HCT116 (cell line): ENCODE results near the gene ZBTB16. TPM values are rescaled to one million over a fixed set of nuclear protein-coding genes. Genes with fewer than 3 reads are reported as not detected.

Experiments
- ATAC-seq: fragments of 200-7000 bp; cut with Tn5 transposase; 2 replicates; pipeline ENCODE4 v1.9.1; 2020; ENCODE audit warnings: mild to moderate bottlenecking, moderate library complexity
- BruUV-seq: library from RNA; stranded (reverse); fragments of 400-500 nt; replicated peaks from 2 replicates; lab custom pipeline; 2021; lab: Mats Ljungman, UMichigan
- CTCF ChIA-PET: fragments of 300-600 bp; sonication (Branson Sonifier 250); formaldehyde crosslinking; loops from one replicate; lab custom pipeline; 2021; ENCODE audit warnings: antibody characterized with exemption; lab: Charles Lee
- POLR2A ChIA-PET: fragments of 300-600, 350-600 bp; sonication (Branson Sonifier 250); formaldehyde crosslinking; loops from one replicate; lab custom pipeline; 2021; ENCODE audit warnings: antibody characterized with exemption; lab: Charles Lee
- RAD21 ChIA-PET, 2 experiments: fragments of 300-600 bp; sonication (Branson Sonifier 250); formaldehyde crosslinking; loops; one replicate each; lab custom pipeline; 2023; ENCODE audit warnings: low total read pairs in 2 of 2; ENCODE audit not compliant: uncharacterized antibody in 2 of 2, unreplicated experiment in 2 of 2, low non-redundant PET in 1 of 2; lab: Charles Lee
- DNase-seq: peaks from one replicate; pipeline ENCODE4 v3.0.0-alpha.2; 2010; ENCODE audit warnings: low read depth, low spot score
- H2AFZ ChIP-seq: fragments of 200-600 bp; shearing (Covaris generic), sonication (generic); 2 replicates; pipeline ENCODE4 v1.6.1; 2017; ENCODE audit warnings: low read depth, mixed run types, mixed read lengths, antibody characterized with exemption, low read length; ENCODE audit not compliant: poor library complexity, severe bottlenecking
- H3K27ac ChIP-seq: 2 replicates; pipeline ENCODE4 v1.5.1; 2012; ENCODE audit warnings: low read depth, low read length
- H3K27me3 ChIP-seq: fragments of 200-600 bp; sonication (generic); 2 replicates; pipeline ENCODE4 v1.6.1; 2016; ENCODE audit warnings: mixed run types, low read length, mixed read lengths; ENCODE audit not compliant: insufficient read depth
- H3K36me3 ChIP-seq, 2 experiments: fragments of 200-500 bp in 1 of 2; fragments of 200-600 bp in 1 of 2; sonication (Bioruptor generic) in 1 of 2; sonication (generic) in 1 of 2; 2 replicates each; pipeline versions ENCODE4 v1.5.1 to v1.6.1; 2014 to 2016; ENCODE audit warnings: low read length in 2 of 2, inconsistent platforms in 1 of 2, mixed read lengths in 1 of 2, mixed run types in 1 of 2; ENCODE audit not compliant: insufficient read depth in 2 of 2, control insufficient read depth in 1 of 2
- H3K4me1 ChIP-seq, 2 experiments: fragments of 200-600 bp in 1 of 2; sonication (generic) in 1 of 2; 2 replicates each; pipeline versions ENCODE4 v1.5.1 to v1.6.1; 2012 to 2017; ENCODE audit warnings: low read length in 2 of 2, inconsistent platforms in 1 of 2, mild to moderate bottlenecking in 1 of 2, mixed read lengths in 1 of 2, mixed run types in 1 of 2, moderate library complexity in 1 of 2; ENCODE audit not compliant: insufficient read depth in 2 of 2, control insufficient read depth in 1 of 2
- H3K4me2 ChIP-seq: fragments of 200-600 bp; sonication (generic); 2 replicates; pipeline ENCODE4 v1.6.1; 2017; ENCODE audit warnings: mixed run types, low read length, mixed read lengths
- H3K4me3 ChIP-seq, 2 experiments: fragments of 200-600 bp in 1 of 2; sonication (generic) in 1 of 2; replicated peaks in 1 of 2; 2 replicates each; pipeline ENCODE4 v1.5.1; 2011 to 2016; ENCODE audit warnings: low read length in 2 of 2, control low read depth in 1 of 2, low read depth in 1 of 2, mild to moderate bottlenecking in 1 of 2, mixed read lengths in 1 of 2, mixed run types in 1 of 2
- H3K79me2 ChIP-seq: fragments of 200-600 bp; sonication (generic); 2 replicates; pipeline ENCODE4 v1.6.1; 2017; ENCODE audit warnings: mild to moderate bottlenecking, mixed run types, low read length, moderate library complexity, mixed read lengths; ENCODE audit not compliant: insufficient read depth
- H3K9ac ChIP-seq: fragments of 200-600 bp; sonication (generic); 2 replicates; pipeline ENCODE4 v1.6.1; 2016; ENCODE audit warnings: low read length, mixed read lengths
- H3K9me2 ChIP-seq: fragments of 200-600 bp; sonication (generic), shearing (Covaris generic); 2 replicates; pipeline ENCODE4 v1.6.1; 2017; ENCODE audit warnings: mixed run types, mild to moderate bottlenecking, moderate library complexity; ENCODE audit not compliant: insufficient read depth
- H3K9me3 ChIP-seq, 2 experiments: fragments of 200-500 bp in 1 of 2; fragments of 200-600 bp in 1 of 2; sonication (Bioruptor generic) in 1 of 2; sonication (generic) in 1 of 2; 2 replicates each; pipeline ENCODE4 v1.6.1; 2014 to 2017; ENCODE audit warnings: low read length in 2 of 2, mixed read lengths in 2 of 2, inconsistent platforms in 1 of 2, low read depth in 1 of 2, mild to moderate bottlenecking in 1 of 2, mixed run types in 1 of 2, moderate library complexity in 1 of 2; ENCODE audit not compliant: control insufficient read depth in 1 of 2, insufficient read depth in 1 of 2
- H4K20me1 ChIP-seq: fragments of 200-600 bp; sonication (generic), shearing (Covaris generic); 2 replicates; pipeline ENCODE4 v1.6.1; 2017; ENCODE audit warnings: mixed run types, mild to moderate bottlenecking, moderate library complexity; ENCODE audit not compliant: insufficient read depth
- CEBPB ChIP-seq: IDR thresholded peaks from 2 replicates; pipeline ENCODE4 v1.6.1; 2012; ENCODE audit warnings: low read depth
- CTCF ChIP-seq, 3 experiments: fragments of 200-600 bp in 1 of 3; sonication (generic) in 1 of 3; IDR thresholded peaks in 2 of 3; conservative IDR thresholded peaks in 1 of 3; 2 replicates each; pipeline ENCODE4 v1.5.1; 2012 to 2017; ENCODE audit warnings: low read depth in 2 of 3, low read length in 2 of 3, antibody characterized with exemption in 1 of 3, borderline replicate concordance in 1 of 3, control low read depth in 1 of 3, mild to moderate bottlenecking in 1 of 3, mixed read lengths in 1 of 3, mixed run types in 1 of 3, moderate library complexity in 1 of 3; ENCODE audit not compliant: insufficient read depth in 1 of 3
- ELF1 ChIP-seq: IDR thresholded peaks from 2 replicates; pipeline ENCODE4 v1.6.1; 2012; ENCODE audit warnings: low read depth, borderline replicate concordance
- JUND ChIP-seq: IDR thresholded peaks from 2 replicates; pipeline ENCODE4 v1.6.1; 2012
- POLR2A ChIP-seq: IDR thresholded peaks from 2 replicates; pipeline ENCODE4 v1.7.0; 2011; ENCODE audit warnings: borderline replicate concordance; ENCODE audit not compliant: insufficient read depth, insufficient read length; ENCODE audit errors: extremely low read depth
- POLR2AphosphoS5 ChIP-seq: IDR thresholded peaks from 2 replicates; pipeline ENCODE4 v1.6.1; 2011; ENCODE audit warnings: mild to moderate bottlenecking, low read depth, low read length, moderate library complexity
- RAD21 ChIP-seq: IDR thresholded peaks from 2 replicates; pipeline ENCODE4 v1.6.1; 2012; ENCODE audit warnings: low read depth, mild to moderate bottlenecking
- SP1 ChIP-seq: IDR thresholded peaks from 2 replicates; pipeline ENCODE4 v1.6.1; 2012; ENCODE audit warnings: low read depth
- TCF7L2 ChIP-seq: IDR thresholded peaks from 2 replicates; pipeline ENCODE4 v1.7.0; 2011; ENCODE audit warnings: borderline replicate concordance, inconsistent platforms; ENCODE audit not compliant: insufficient read depth, insufficient read length; ENCODE audit errors: extremely low read depth
- intact Hi-C: fragments of 100-400 bp; cut with micrococcal nuclease; formaldehyde crosslinking; loops from 2 replicates; pipeline ENCODE4 v1.10.0; 2022
- total RNA-seq: library from RNA; stranded (reverse); gene quantifications from one replicate; pipeline ENCODE4 v1.2.1, GENCODE V29; 2021; ENCODE audit not compliant: unreplicated experiment
- TF ChIP-seq, protein P1 (sequence below): IDR thresholded peaks from 2 replicates; pipeline ENCODE4 v1.6.1; 2012

The ZBTB16 gene
- total RNA-seq, 1 experiment from 2014 or later, result 0.30 TPM

GRCh38 chr11:114121804-114122504 is 62.4 kb downstream of the ZBTB16 start:
- Histone ChIP-seq H3K4me2 (no peak overlapping the region), H3K9me3 (no peaks in the 10 kb centered on the region)
- BruUV-seq, result no TSS peak

More at GRCh38 chr11:114121804-114122504, 62.4 kb downstream of the ZBTB16 start:
- intact Hi-C loops, result no loop called here
- H3K36me3 ChIP-seq, result no peaks in the 10 kb centered on the region
- no peaks in the 10 kb centered on the region for H3K4me1 ChIP-seq
- CTCF ChIA-PET, result no interaction called here
- ATAC-seq, result no peak
- H3K9ac ChIP-seq, result no peak overlapping the region
- H3K79me2 ChIP-seq, result no peaks in the 10 kb centered on the region
- TF ChIP-seq POLR2A (no peak), JUND (no peak), CEBPB (no peak), ELF1 (no peak), RAD21 (no peak), TCF7L2 (no peak), CTCF (IDR thresholded peaks at IDR 0.05 in 2 of 3, conservative IDR thresholded peaks at IDR 0.05 in 1 of 3; ENCODE audit: borderline replicate concordance in 1 of 3, insufficient read depth in 1 of 3, low read depth in 2 of 3, low read length in 2 of 3) (no peak), SP1 (no peak), POLR2AphosphoS5 (no peak)
- TF ChIP-seq, protein P1, sequence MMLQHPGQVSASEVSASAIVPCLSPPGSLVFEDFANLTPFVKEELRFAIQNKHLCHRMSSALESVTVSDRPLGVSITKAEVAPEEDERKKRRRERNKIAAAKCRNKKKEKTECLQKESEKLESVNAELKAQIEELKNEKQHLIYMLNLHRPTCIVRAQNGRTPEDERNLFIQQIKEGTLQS, result no peak
- POLR2A ChIA-PET, result no interaction called here
- no peak for DNase-seq
- peaks cover 62% of the 10 kb centered on the region for H3K27me3 ChIP-seq
- no peak overlapping the region for H3K4me3 ChIP-seq
- no peak overlapping the region for H3K27ac ChIP-seq
- H2AFZ ChIP-seq, result no peak overlapping the region
- no peaks in the 10 kb centered on the region for H3K9me2 ChIP-seq
- RAD21 ChIA-PET, result no interaction called here
- no peaks in the 10 kb centered on the region for H4K20me1 ChIP-seq
